GM12878 (cell line): ENCODE data around the gene DTNBP1. TPM values are rescaled to one million over a fixed set of nuclear protein-coding genes. Genes with fewer than 3 reads are reported as not detected.

ENCODE experiments used
- ATAC-seq: fragments of 200-7000 bp; cut with Tn5 transposase; 3 replicates; pipeline ENCODE4 v1.9.1; 2020; ENCODE audit warnings: mild to moderate bottlenecking, moderate library complexity
- BruUV-seq: library from RNA; stranded (reverse); fragments of 400-500 nt; replicated peaks from 2 replicates; lab custom pipeline; 2021; lab: Mats Ljungman, UMichigan
- CTCF ChIA-PET: fragments of 300-600 bp; sonication (Branson Sonifier 250); formaldehyde crosslinking; extraction: SDS; loops from one replicate; lab custom pipeline; 2021; ENCODE audit warnings: inconsistent platforms; lab: Yijun Ruan, JAX
- POLR2A ChIA-PET: fragments of 350-600 bp; formaldehyde crosslinking; extraction: SDS; loops from one replicate; lab custom pipeline; 2021; ENCODE audit warnings: inconsistent platforms; lab: Charles Lee
- RAD21 ChIA-PET: fragments of 300-600 bp; sonication (Branson Sonifier 250); formaldehyde crosslinking; loops from one replicate; lab custom pipeline; 2023; ENCODE audit warnings: antibody characterized with exemption; ENCODE audit not compliant: unreplicated experiment; lab: Charles Lee
- SMC1A ChIA-PET: fragments of 300-600 bp; sonication (Branson Sonifier 250); formaldehyde crosslinking; loops from one replicate; lab custom pipeline; 2023; ENCODE audit not compliant: unreplicated experiment, uncharacterized antibody; lab: Charles Lee
- DNase-seq: peaks from one replicate; pipeline ENCODE4 v3.0.0-alpha.2; 2011; ENCODE audit warnings: low read depth, low spot score
- FAIRE-seq: peaks from 3 replicates; lab custom pipeline; 2011; peaks lifted over from hg19 to GRCh38; lab: Jason Lieb, UNC
- H2AFZ ChIP-seq: 2 replicates; pipeline ENCODE4 v1.6.0; 2011; ENCODE audit warnings: low read depth, low read length, control low read depth; ENCODE audit not compliant: control insufficient read depth
- H3K27ac ChIP-seq: 2 replicates; pipeline ENCODE4 v1.5.1; 2011; ENCODE audit warnings: control low read depth; ENCODE audit not compliant: control insufficient read depth, insufficient read depth
- H3K27me3 ChIP-seq, 2 experiments: replicated peaks in 1 of 2; 2 replicates each; pipeline versions ENCODE4 v1.6.0 to v1.6.1; 2011; ENCODE audit warnings: low read length in 1 of 2; ENCODE audit not compliant: control insufficient read depth in 2 of 2, insufficient read depth in 2 of 2
- H3K36me3 ChIP-seq, 2 experiments: 2 replicates each; pipeline ENCODE4 v1.5.1; 2011; ENCODE audit warnings: low read length in 1 of 2; ENCODE audit not compliant: control insufficient read depth in 2 of 2, insufficient read depth in 2 of 2
- H3K4me1 ChIP-seq: 2 replicates; pipeline ENCODE4 v1.6.1; 2011; ENCODE audit warnings: mild to moderate bottlenecking, low read length, moderate library complexity, mixed read lengths; ENCODE audit not compliant: control insufficient read depth, insufficient read depth
- H3K4me2 ChIP-seq: 2 replicates; pipeline ENCODE4 v1.6.0; 2011; ENCODE audit warnings: control low read depth; ENCODE audit not compliant: control insufficient read depth, insufficient read depth
- H3K4me3 ChIP-seq: fragments of 200-600 bp; sonication (generic); 2 replicates; pipeline ENCODE4 v1.5.1; 2016
- H3K79me2 ChIP-seq: 2 replicates; pipeline ENCODE4 v1.6.0; 2011; ENCODE audit warnings: low read length; ENCODE audit not compliant: control insufficient read depth, insufficient read depth
- H3K9ac ChIP-seq: 2 replicates; pipeline ENCODE4 v1.8.0; 2011; ENCODE audit warnings: low read length, control low read depth, mixed read lengths; ENCODE audit not compliant: control insufficient read depth, insufficient read depth
- H3K9me3 ChIP-seq: replicated peaks from 3 replicates; pipeline ENCODE4 v1.5.1; 2011; ENCODE audit warnings: mild to moderate bottlenecking, low read length; ENCODE audit not compliant: control insufficient read depth, insufficient read depth
- H4K20me1 ChIP-seq: 2 replicates; pipeline ENCODE4 v1.6.0; 2011; ENCODE audit not compliant: control insufficient read depth, insufficient read depth
- IKZF2 ChIP-seq, 2 experiments: fragments of 450-650 bp; IDR thresholded peaks; 2 replicates each; pipeline ENCODE4 v1.6.1; 2017; ENCODE audit warnings: mild to moderate bottlenecking in 2 of 2, moderate library complexity in 2 of 2
- RAD21 ChIP-seq: IDR thresholded peaks from 2 replicates; pipeline ENCODE4 v1.6.1; 2011; ENCODE audit warnings: mild to moderate bottlenecking, low read depth, low read length, moderate library complexity; ENCODE audit not compliant: insufficient read depth
- SMARCA5 ChIP-seq: fragments of 450-650 bp; IDR thresholded peaks from 2 replicates; pipeline ENCODE4 v1.6.1; 2017; ENCODE audit warnings: mild to moderate bottlenecking
- ZBED1 ChIP-seq: IDR thresholded peaks from 2 replicates; pipeline ENCODE4 v1.6.1; 2016; ENCODE audit warnings: borderline replicate concordance
- ZNF24 ChIP-seq: fragments of 450-650 bp; IDR thresholded peaks from 2 replicates; pipeline ENCODE4 v1.6.1; 2017; ENCODE audit warnings: antibody characterized with exemption, mild to moderate bottlenecking
- WGBS: methylation state at CpG from one replicate; pipeline ENCODE4 v1.1.6; 2016; ENCODE audit warnings: low lambda C conversion rate; ENCODE audit not compliant: insufficient replicate concordance, insufficient coverage; ENCODE audit errors: missing lambda C conversion rate; 5-methylcytosine and 5-hydroxymethylcytosine counted together
- in situ Hi-C: fragments of 300-500 bp; cut with MboI; formaldehyde crosslinking; loops from 9 replicates; pipeline ENCODE4 v1.14.3; 2018; ENCODE audit warnings: mixed read lengths
- intact Hi-C: fragments of 100-400 bp; cut with micrococcal nuclease; formaldehyde crosslinking; loops from one replicate; pipeline ENCODE4 v1.14.2; 2022; ENCODE audit not compliant: unreplicated experiment
- polyA plus RNA-seq, 11 experiments: library from polyadenylated mRNA; depleted of rRNA in 4 of 11; unstranded in 6 of 11; stranded (reverse) in 5 of 11; fragments of >200 nt; fragmentation: Nextera tagmentation in 4 of 11; fragmentation: Illumina TruSeq in 1 of 11; extraction: Ambion mirVana in 4 of 11; extraction: Trizol in 1 of 11; gene quantifications; 1 replicate in 1 of 11; 2 replicates in 10 of 11; pipeline versions ENCODE4 v1.2.1 to v1.2.3, GENCODE V29; 2011 to 2016; ENCODE audit warnings: inconsistent platforms in 2 of 11, missing spikeins in 2 of 11, low read depth in 1 of 11
- total RNA-seq, 4 experiments: library from RNA; depleted of rRNA in 3 of 4; stranded (reverse); fragments of >200 nt in 3 of 4; fragmentation: Illumina TruSeq in 1 of 4; extraction: Trizol in 1 of 4; gene quantifications; 2 replicates each; pipeline versions ENCODE4 v1.2.1 to v1.2.3, GENCODE V29; 2013 to 2021
- TF ChIP-seq, protein P1 (sequence below): fragments of 450-650 bp; IDR thresholded peaks from 2 replicates; pipeline ENCODE4 v1.6.1; 2017; ENCODE audit warnings: mild to moderate bottlenecking, moderate library complexity
- TF ChIP-seq, protein P2 (sequence below): fragments of 450-650 bp; IDR thresholded peaks from 2 replicates; pipeline ENCODE4 v1.6.1; 2018; ENCODE audit warnings: mild to moderate bottlenecking, low read depth, moderate library complexity; ENCODE audit not compliant: partially characterized antibody

The DTNBP1 gene
- total and polyA plus RNA-seq, 10 of the 15 experiments (the other 5 are each of a cell fraction or from before 2014, with no cell fraction given) = 7.1 to 40.3 (median 20.1) TPM

- SMC1A ChIA-PET = interaction anchor here (0.9 to 9.8 kb wide), 5 partner anchors 11 to 68 kb away, joined by 3 to 79 read pairs (median 4); no protein-coding TSS in a partner anchor
- RAD21 ChIA-PET = interaction anchor here (1.2 to 2.6 kb wide), 3 partner anchors 11 to 529 kb away, joined by 3 to 7 read pairs (median 5); no protein-coding TSS in a partner anchor
- FAIRE-seq (no peak), DNase-seq (no peak), ATAC-seq (no peak)
- no peak overlapping the region for H2AFZ ChIP-seq
- WGBS = 88% methylated on average over 4 of the region's 4 CpGs
- no peaks in the 10 kb centered on the region for H3K27me3 ChIP-seq
- no TSS peak for BruUV-seq
- no peak overlapping the region for H3K4me3 ChIP-seq
- no peak for TF ChIP-seq RAD21
- TF ChIP-seq ZBED1 = no peak
- no peak for TF ChIP-seq IKZF2 (IDR thresholded peaks at IDR 0.05)
- H3K79me2 ChIP-seq = peaks cover 16% of the 10 kb centered on the region
- no peak overlapping the region for H3K4me2 ChIP-seq
- peaks cover 26% of the 10 kb centered on the region for H3K4me1 ChIP-seq
- H4K20me1 ChIP-seq = no peaks in the 10 kb centered on the region
- no peak overlapping the region for H3K27ac ChIP-seq
- H3K9ac ChIP-seq = no peak overlapping the region
- intact Hi-C loops = loop anchor here (2.0 kb wide), 1 partner anchor 67 kb away; no protein-coding TSS in a partner anchor
- no peaks in the 10 kb centered on the region for H3K36me3 ChIP-seq
- in situ Hi-C loops = no loop called here
- POLR2A ChIA-PET = interaction anchor here (2.3 kb wide), 1 partner anchor 8 kb away, joined by 14 read pairs; the partner anchor contains the start of gene DTNBP1
- H3K9me3 ChIP-seq = no peaks in the 10 kb centered on the region
- CTCF ChIA-PET = interaction anchor here (1.4 to 4.0 kb wide), 5 partner anchors 29 to 551 kb away, joined by 4 to 23 read pairs (median 8); no protein-coding TSS in a partner anchor
Observed at GRCh38 chr6:15654250-15654649, 8.6 kb downstream of the DTNBP1 start.

DNA sequence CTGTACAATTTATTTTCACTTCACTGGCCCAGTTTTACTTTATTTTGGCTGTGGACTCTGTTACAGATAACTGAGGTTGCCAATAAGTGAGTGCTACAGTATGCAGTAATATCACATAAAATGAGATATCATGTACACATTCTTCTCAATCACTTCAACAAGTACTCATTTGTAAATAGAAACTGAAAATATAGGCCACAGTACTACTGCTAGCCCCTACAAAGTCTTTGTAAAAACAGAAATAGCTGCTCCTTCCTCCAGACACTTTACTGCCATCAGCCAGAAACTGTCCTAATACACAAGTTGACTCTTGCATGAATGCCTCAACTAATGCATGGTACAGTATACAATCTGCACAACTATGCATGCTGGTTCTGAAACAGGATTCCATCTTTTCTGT, 9.2 kb downstream of the DTNBP1 start:
- peaks cover 16% of the 10 kb centered on the region for H3K79me2 ChIP-seq

More for the DNA sequence above, 9.2 kb downstream of the DTNBP1 start:
- Histone ChIP-seq H3K9me3 (no peaks in the 10 kb centered on the region), H3K4me3 (no peak overlapping the region), H2AFZ (no peak overlapping the region; the same call in 1 of the 2 replicates), H3K9ac (no peak overlapping the region), H3K27me3 (no peaks in the 10 kb centered on the region), H4K20me1 (no peaks in the 10 kb centered on the region), H3K4me1 (peaks cover 23% of the 10 kb centered on the region), H3K27ac (peak overlapping the region; percentile 1; the same call in 1 of the 2 replicates), H3K36me3 (no peaks in the 10 kb centered on the region), H3K4me2 (peak overlapping the region; percentile 51)
- FAIRE-seq (no peak), DNase-seq (peak; percentile 36), ATAC-seq (peak; percentile 74)
- in situ Hi-C loops (no loop called here), intact Hi-C loops (no loop called here)
- 0 out of 2 replicates have a peak, but pooled peaks have one; percentile 51 for TF ChIP-seq ZNF24
- TF ChIP-seq, protein P1, sequence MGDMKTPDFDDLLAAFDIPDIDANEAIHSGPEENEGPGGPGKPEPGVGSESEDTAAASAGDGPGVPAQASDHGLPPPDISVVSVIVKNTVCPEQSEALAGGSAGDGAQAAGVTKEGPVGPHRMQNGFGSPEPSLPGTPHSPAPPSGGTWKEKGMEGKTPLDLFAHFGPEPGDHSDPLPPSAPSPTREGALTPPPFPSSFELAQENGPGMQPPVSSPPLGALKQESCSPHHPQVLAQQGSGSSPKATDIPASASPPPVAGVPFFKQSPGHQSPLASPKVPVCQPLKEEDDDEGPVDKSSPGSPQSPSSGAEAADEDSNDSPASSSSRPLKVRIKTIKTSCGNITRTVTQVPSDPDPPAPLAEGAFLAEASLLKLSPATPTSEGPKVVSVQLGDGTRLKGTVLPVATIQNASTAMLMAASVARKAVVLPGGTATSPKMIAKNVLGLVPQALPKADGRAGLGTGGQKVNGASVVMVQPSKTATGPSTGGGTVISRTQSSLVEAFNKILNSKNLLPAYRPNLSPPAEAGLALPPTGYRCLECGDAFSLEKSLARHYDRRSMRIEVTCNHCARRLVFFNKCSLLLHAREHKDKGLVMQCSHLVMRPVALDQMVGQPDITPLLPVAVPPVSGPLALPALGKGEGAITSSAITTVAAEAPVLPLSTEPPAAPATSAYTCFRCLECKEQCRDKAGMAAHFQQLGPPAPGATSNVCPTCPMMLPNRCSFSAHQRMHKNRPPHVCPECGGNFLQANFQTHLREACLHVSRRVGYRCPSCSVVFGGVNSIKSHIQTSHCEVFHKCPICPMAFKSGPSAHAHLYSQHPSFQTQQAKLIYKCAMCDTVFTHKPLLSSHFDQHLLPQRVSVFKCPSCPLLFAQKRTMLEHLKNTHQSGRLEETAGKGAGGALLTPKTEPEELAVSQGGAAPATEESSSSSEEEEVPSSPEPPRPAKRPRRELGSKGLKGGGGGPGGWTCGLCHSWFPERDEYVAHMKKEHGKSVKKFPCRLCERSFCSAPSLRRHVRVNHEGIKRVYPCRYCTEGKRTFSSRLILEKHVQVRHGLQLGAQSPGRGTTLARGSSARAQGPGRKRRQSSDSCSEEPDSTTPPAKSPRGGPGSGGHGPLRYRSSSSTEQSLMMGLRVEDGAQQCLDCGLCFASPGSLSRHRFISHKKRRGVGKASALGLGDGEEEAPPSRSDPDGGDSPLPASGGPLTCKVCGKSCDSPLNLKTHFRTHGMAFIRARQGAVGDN = 0 out of 2 replicates have a peak, but pooled peaks have one; percentile 22
- peak; percentile 74; the same call in 1 of the 2 replicates for TF ChIP-seq SMARCA5
- TF ChIP-seq, protein P2, sequence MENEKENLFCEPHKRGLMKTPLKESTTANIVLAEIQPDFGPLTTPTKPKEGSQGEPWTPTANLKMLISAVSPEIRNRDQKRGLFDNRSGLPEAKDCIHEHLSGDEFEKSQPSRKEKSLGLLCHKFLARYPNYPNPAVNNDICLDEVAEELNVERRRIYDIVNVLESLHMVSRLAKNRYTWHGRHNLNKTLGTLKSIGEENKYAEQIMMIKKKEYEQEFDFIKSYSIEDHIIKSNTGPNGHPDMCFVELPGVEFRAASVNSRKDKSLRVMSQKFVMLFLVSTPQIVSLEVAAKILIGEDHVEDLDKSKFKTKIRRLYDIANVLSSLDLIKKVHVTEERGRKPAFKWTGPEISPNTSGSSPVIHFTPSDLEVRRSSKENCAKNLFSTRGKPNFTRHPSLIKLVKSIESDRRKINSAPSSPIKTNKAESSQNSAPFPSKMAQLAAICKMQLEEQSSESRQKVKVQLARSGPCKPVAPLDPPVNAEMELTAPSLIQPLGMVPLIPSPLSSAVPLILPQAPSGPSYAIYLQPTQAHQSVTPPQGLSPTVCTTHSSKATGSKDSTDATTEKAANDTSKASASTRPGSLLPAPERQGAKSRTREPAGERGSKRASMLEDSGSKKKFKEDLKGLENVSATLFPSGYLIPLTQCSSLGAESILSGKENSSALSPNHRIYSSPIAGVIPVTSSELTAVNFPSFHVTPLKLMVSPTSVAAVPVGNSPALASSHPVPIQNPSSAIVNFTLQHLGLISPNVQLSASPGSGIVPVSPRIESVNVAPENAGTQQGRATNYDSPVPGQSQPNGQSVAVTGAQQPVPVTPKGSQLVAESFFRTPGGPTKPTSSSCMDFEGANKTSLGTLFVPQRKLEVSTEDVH = no peak
- ChIA-PET RAD21 (interaction anchor here (0.6 to 2.6 kb wide), 7 partner anchors 11 to 529 kb away, joined by 3 to 7 read pairs (median 4); partner anchors contain the start of gene MYLIP), POLR2A (interaction anchor here (1.0 to 2.3 kb wide), 2 partner anchors 9 to 19 kb away, joined by 3 to 14 read pairs; partner anchors contain the start of gene DTNBP1), SMC1A (interaction anchor here (0.9 to 2.8 kb wide), 8 partner anchors 9 to 67 kb away, joined by 3 to 12 read pairs (median 8); partner anchors contain the start of gene DTNBP1), CTCF (interaction anchor here (1.3 to 4.0 kb wide), 5 partner anchors 29 to 552 kb away, joined by 3 to 23 read pairs (median 7); no protein-coding TSS in a partner anchor)
- BruUV-seq = no TSS peak
